Measurements from ENCODE around the gene LIN7A. TPM values are rescaled to one million over a fixed set of nuclear protein-coding genes. Genes with fewer than 3 reads are reported as not detected.

Gene LIN7A
- total RNA-seq, 1 donor from 2014 or later: 0.80 TPM

GRCh38 chr12:80761838-80762237, 175.9 kb downstream of the LIN7A start:
- H3K9me3 Mint-ChIP-seq (ENCODE audit: low read depth): no peaks in the 10 kb centered on the region
- no peak overlapping the region for H3K27ac Mint-ChIP-seq (ENCODE audit: unreplicated experiment)
- H3K27me3 Mint-ChIP-seq (ENCODE audit: low read depth): no peaks in the 10 kb centered on the region
- TF ChIP-seq CTCF (IDR thresholded peaks at IDR 0.05): no peak
- H3K36me3 Mint-ChIP-seq (ENCODE audit: low read depth): no peaks in the 10 kb centered on the region
- peaks cover 10% of the 10 kb centered on the region for H3K4me1 Mint-ChIP-seq (ENCODE audit: low read depth)
- no peak for DNase-seq (ENCODE audit: low spot score)
- no peak overlapping the region for H3K4me3 Mint-ChIP-seq (ENCODE audit: unreplicated experiment)

GRCh38 chr12:80756875-80757274, 180.9 kb downstream of the LIN7A start:
- TF ChIP-seq CTCF (IDR thresholded peaks at IDR 0.05): no peak
- no peaks in the 10 kb centered on the region for H3K27me3 Mint-ChIP-seq (ENCODE audit: low read depth)
- no peak overlapping the region for H3K27ac Mint-ChIP-seq (ENCODE audit: unreplicated experiment)
- no peak overlapping the region for H3K4me3 Mint-ChIP-seq (ENCODE audit: unreplicated experiment)
- no peak for DNase-seq (ENCODE audit: low spot score)
- H3K9me3 Mint-ChIP-seq (ENCODE audit: low read depth): no peaks in the 10 kb centered on the region
- no peaks in the 10 kb centered on the region for H3K36me3 Mint-ChIP-seq (ENCODE audit: low read depth)
- peaks cover 5% of the 10 kb centered on the region for H3K4me1 Mint-ChIP-seq (ENCODE audit: low read depth)

GRCh38 chr12:80754274-80754673, 183.5 kb downstream of the LIN7A start:
- no peaks in the 10 kb centered on the region for H3K36me3 Mint-ChIP-seq (ENCODE audit: low read depth)
- H3K27me3 Mint-ChIP-seq (ENCODE audit: low read depth): peaks cover 2% of the 10 kb centered on the region
- peaks cover 4% of the 10 kb centered on the region for H3K9me3 Mint-ChIP-seq (ENCODE audit: low read depth)
- DNase-seq (ENCODE audit: low spot score): no peak
- H3K4me1 Mint-ChIP-seq (ENCODE audit: low read depth): peaks cover 5% of the 10 kb centered on the region
- H3K27ac Mint-ChIP-seq (ENCODE audit: unreplicated experiment): no peak overlapping the region
- no peak overlapping the region for H3K4me3 Mint-ChIP-seq (ENCODE audit: unreplicated experiment)
- TF ChIP-seq CTCF (IDR thresholded peaks at IDR 0.05): no peak

GRCh38 chr12:80752464-80752863, 185.3 kb downstream of the LIN7A start:
- Mint-ChIP-seq H3K27ac (ENCODE audit: unreplicated experiment) (no peak overlapping the region), H3K4me1 (ENCODE audit: low read depth) (peaks cover 9% of the 10 kb centered on the region)
- DNase-seq (ENCODE audit: low spot score): no peak

GRCh38 chr12:80749456-80749855, 188.3 kb downstream of the LIN7A start:
- Mint-ChIP-seq H3K36me3 (ENCODE audit: low read depth) (no peaks in the 10 kb centered on the region), H3K27me3 (ENCODE audit: low read depth) (peaks cover 2% of the 10 kb centered on the region), H3K9me3 (ENCODE audit: low read depth) (peaks cover 4% of the 10 kb centered on the region), H3K27ac (ENCODE audit: unreplicated experiment) (no peak overlapping the region), H3K4me3 (ENCODE audit: unreplicated experiment) (no peak overlapping the region), H3K4me1 (ENCODE audit: low read depth) (peaks cover 4% of the 10 kb centered on the region)
- no peak for TF ChIP-seq CTCF (IDR thresholded peaks at IDR 0.05)
- DNase-seq (ENCODE audit: low spot score): no peak

More at GRCh38 chr12:80752464-80752863, 185.3 kb downstream of the LIN7A start:
- peaks cover 4% of the 10 kb centered on the region for H3K9me3 Mint-ChIP-seq (ENCODE audit: low read depth)
- H3K36me3 Mint-ChIP-seq (ENCODE audit: low read depth): no peaks in the 10 kb centered on the region
- no peak for TF ChIP-seq CTCF (IDR thresholded peaks at IDR 0.05)
- H3K4me3 Mint-ChIP-seq (ENCODE audit: unreplicated experiment): no peak overlapping the region
- H3K27me3 Mint-ChIP-seq (ENCODE audit: low read depth): peaks cover 2% of the 10 kb centered on the region

Data from chondrocyte (in vitro differentiated cells).